Kidney epithelial cell (primary cell): ENCODE results near the gene VHLL. TPM values are rescaled to one million over a fixed set of nuclear protein-coding genes. Genes with fewer than 3 reads are reported as not detected.

Experiments
- DNase-seq: peaks from one replicate; pipeline ENCODE4 v3.0.0-alpha.2; 2010; ENCODE audit warnings: low read depth
- H3K27me3 ChIP-seq: 2 replicates; pipeline ENCODE4 v1.6.0; 2011; ENCODE audit warnings: low read length; ENCODE audit not compliant: control insufficient read depth, insufficient read depth
- H3K36me3 ChIP-seq: 2 replicates; pipeline ENCODE4 v1.5.1; 2011; ENCODE audit warnings: low read length; ENCODE audit not compliant: control insufficient read depth, insufficient read depth
- H3K4me3 ChIP-seq: 2 replicates; pipeline ENCODE4 v1.5.1; 2011; ENCODE audit warnings: low read depth, mild to moderate bottlenecking, control low read depth, low read length
- total RNA-seq: library from RNA; depleted of rRNA; stranded (reverse); fragments of >200 nt; gene quantifications from 2 replicates; pipeline ENCODE4 v1.2.3, GENCODE V29; 2015
- TF ChIP-seq, protein P1 (sequence below): IDR thresholded peaks from 2 replicates; pipeline ENCODE4 v1.5.1; 2011; ENCODE audit warnings: mild to moderate bottlenecking, moderate library complexity, low read length, control low read depth, inconsistent platforms; ENCODE audit not compliant: insufficient read depth, poor library complexity, severe bottlenecking

The VHLL gene
- total RNA-seq, 1 donor from 2014 or later, result not detected

GRCh38 chr1:156285437-156285836 lies 13.7 kb downstream of the VHLL start:
- Histone ChIP-seq H3K4me3 (no peak overlapping the region), H3K36me3 (no peaks in the 10 kb centered on the region), H3K27me3 (no peaks in the 10 kb centered on the region)
- no peak for DNase-seq
- TF ChIP-seq, protein P1, sequence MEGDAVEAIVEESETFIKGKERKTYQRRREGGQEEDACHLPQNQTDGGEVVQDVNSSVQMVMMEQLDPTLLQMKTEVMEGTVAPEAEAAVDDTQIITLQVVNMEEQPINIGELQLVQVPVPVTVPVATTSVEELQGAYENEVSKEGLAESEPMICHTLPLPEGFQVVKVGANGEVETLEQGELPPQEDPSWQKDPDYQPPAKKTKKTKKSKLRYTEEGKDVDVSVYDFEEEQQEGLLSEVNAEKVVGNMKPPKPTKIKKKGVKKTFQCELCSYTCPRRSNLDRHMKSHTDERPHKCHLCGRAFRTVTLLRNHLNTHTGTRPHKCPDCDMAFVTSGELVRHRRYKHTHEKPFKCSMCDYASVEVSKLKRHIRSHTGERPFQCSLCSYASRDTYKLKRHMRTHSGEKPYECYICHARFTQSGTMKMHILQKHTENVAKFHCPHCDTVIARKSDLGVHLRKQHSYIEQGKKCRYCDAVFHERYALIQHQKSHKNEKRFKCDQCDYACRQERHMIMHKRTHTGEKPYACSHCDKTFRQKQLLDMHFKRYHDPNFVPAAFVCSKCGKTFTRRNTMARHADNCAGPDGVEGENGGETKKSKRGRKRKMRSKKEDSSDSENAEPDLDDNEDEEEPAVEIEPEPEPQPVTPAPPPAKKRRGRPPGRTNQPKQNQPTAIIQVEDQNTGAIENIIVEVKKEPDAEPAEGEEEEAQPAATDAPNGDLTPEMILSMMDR, result no peak

GRCh38 chr1:156284757-156285156 lies 14.3 kb downstream of the VHLL start:
- TF ChIP-seq, protein P1, result no peak
- DNase-seq, result no peak
- no peak overlapping the region for H3K4me3 ChIP-seq
- no peaks in the 10 kb centered on the region for H3K27me3 ChIP-seq
- H3K36me3 ChIP-seq, result no peaks in the 10 kb centered on the region

DNA sequence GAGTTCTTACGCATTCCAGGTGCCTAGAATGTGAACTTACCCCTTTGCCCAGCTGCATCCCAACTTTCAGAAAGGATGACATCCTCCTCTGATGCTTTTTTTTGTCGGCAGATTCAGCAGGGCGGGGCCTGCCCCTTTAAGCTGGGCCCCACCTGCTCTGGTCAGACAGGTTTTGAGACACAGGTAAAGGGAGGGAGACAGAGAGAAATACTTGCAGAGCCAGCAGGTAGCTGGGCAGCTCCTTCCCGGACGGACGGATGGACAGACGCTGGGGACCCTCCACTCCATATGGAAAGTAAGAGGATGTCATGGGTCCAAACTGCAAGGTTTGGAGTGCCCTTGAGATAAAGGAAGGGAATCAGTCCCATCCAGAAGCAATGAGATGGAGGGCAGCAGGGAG lies 15.0 kb downstream of the VHLL start, which contains the start of gene TMEM79:
Gene TMEM79, plus strand, starts transcription at position 214 of the 400 bp plus-strand sequence. CDS start 902 bp downstream, outside the sequence.
- peak within 1 kb of the TSS; percentile 71 for H3K4me3 ChIP-seq
- no peak for DNase-seq
- no peaks in the 10 kb centered on the region for H3K36me3 ChIP-seq
- H3K27me3 ChIP-seq, result no peaks in the 10 kb centered on the region
- TF ChIP-seq, protein P1, result no peak

DNA sequence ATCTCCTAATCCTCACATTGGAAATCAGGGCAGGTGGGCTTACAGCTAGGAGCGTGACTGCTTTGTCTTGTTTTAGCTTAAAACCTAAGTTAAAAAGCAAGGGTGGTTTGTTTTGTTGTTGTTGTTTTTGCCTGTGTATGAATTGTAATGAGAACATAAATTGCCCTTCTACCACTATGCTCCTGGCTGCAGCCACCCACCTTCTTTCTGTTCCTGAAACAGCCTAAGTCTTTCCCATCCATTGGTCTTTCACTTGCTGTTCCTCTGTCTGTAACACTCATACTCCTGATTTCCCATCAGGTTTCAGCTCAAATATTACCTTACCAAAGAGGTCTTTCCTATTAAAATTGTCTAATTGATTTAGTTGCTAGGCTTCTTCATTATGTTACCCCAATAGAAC lies 15.6 kb downstream of the VHLL start:
- no peaks in the 10 kb centered on the region for H3K36me3 ChIP-seq
- H3K4me3 ChIP-seq, result peak overlapping the region; percentile 71
- no peaks in the 10 kb centered on the region for H3K27me3 ChIP-seq
- TF ChIP-seq, protein P1, result no peak
- no peak for DNase-seq

- TF ChIP-seq, protein P1, result no peak
- peak within 1 kb of the TSS; percentile 71 for H3K4me3 ChIP-seq
- peaks cover 2% of the 10 kb centered on the region for H3K36me3 ChIP-seq
- peak; percentile 94 for DNase-seq
- no peaks in the 10 kb centered on the region for H3K27me3 ChIP-seq
Observed at GRCh38 chr1:156282479-156283222, 16.5 kb downstream of the VHLL start, which contains the start of gene SMG5. SMG5 (minus strand) TSS chr1:156282825; CDS start chr1:156282680, 145 bp downstream.
